Measurements from ENCODE around the gene TSFM.

DNA sequence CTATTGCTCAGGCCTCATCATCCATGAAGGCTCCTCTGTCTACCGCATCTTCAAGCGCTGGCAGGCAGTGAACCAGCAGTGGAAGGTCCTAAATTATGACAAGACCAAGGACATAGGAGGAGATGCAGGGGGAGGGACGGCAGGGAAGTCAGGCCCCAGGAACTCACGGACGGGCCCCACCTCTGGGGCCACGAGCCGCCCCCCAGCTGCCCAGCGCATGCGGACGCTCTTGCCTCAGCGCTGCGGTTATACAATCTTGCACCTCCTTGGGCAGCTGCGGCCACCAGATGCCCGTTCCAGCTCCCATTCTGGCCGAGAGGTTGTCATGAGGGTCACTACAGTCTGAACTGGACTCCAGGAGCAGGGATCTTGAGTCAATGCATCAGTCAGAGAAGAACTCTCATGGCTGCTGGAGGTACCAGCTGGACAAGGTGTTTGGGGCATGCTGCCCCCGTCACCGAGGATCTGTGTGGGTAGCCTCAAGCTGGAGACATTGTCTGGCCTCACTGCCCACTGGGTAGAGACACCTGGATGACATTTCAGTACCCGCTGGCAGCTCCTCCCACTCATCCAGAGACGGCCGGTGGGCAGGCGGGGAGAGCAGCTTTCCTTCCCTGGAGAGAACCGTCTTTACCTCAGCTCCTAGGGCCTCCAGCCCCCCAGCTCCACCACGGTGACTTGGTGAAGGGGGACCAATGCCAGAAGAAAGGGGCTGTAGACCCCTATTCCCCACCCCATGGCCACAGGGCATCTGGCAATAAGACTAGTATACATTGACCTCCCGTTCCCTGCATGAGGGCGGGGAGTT lies 23.8 kb upstream of the TSFM start:
- TF ChIP-seq CTCF (IDR thresholded peaks at IDR 0.05) (no peak), POLR2AphosphoS5 (IDR thresholded peaks at IDR 0.05; ENCODE audit: low read depth, low read length) (no peak)
- TF ChIP-seq, protein P1, sequence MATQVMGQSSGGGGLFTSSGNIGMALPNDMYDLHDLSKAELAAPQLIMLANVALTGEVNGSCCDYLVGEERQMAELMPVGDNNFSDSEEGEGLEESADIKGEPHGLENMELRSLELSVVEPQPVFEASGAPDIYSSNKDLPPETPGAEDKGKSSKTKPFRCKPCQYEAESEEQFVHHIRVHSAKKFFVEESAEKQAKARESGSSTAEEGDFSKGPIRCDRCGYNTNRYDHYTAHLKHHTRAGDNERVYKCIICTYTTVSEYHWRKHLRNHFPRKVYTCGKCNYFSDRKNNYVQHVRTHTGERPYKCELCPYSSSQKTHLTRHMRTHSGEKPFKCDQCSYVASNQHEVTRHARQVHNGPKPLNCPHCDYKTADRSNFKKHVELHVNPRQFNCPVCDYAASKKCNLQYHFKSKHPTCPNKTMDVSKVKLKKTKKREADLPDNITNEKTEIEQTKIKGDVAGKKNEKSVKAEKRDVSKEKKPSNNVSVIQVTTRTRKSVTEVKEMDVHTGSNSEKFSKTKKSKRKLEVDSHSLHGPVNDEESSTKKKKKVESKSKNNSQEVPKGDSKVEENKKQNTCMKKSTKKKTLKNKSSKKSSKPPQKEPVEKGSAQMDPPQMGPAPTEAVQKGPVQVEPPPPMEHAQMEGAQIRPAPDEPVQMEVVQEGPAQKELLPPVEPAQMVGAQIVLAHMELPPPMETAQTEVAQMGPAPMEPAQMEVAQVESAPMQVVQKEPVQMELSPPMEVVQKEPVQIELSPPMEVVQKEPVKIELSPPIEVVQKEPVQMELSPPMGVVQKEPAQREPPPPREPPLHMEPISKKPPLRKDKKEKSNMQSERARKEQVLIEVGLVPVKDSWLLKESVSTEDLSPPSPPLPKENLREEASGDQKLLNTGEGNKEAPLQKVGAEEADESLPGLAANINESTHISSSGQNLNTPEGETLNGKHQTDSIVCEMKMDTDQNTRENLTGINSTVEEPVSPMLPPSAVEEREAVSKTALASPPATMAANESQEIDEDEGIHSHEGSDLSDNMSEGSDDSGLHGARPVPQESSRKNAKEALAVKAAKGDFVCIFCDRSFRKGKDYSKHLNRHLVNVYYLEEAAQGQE (IDR thresholded peaks at IDR 0.05; ENCODE audit: insufficient read depth in 1 of 2, low read depth in 2 of 2, low read length in 1 of 2): no peak

Data from Panc1 (cell line).